Measurements from ENCODE around the gene COL4A2. TPM values are rescaled to one million over a fixed set of nuclear protein-coding genes. Genes with fewer than 3 reads are reported as not detected.
A peak's percentile ranks its signal among the peaks of the same experiment; 100 is the strongest.

COL4A2 gene
- total RNA-seq, 1 experiment from 2014 or later = 262 TPM

DNA sequence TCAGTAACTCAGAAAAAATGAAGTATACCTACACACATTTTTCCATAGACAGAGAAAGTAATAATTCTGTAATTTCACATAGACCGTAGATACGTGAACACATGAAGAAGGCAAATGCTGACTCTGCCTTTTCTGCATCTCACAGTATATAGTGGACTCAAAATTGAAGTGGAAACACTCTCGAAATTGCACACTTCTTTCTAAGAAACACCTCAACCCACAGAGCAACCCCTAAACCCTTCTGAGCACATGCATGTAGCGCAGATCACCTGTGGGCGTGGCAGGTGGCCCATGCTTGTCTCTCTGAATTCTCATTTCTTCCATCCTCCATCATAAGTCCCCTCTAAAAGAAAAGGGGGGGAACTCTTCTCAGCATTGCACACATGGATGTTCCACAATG lies 34.9 kb upstream of the COL4A2 start:
- no peak for DNase-seq (ENCODE audit: low read depth)

DNA sequence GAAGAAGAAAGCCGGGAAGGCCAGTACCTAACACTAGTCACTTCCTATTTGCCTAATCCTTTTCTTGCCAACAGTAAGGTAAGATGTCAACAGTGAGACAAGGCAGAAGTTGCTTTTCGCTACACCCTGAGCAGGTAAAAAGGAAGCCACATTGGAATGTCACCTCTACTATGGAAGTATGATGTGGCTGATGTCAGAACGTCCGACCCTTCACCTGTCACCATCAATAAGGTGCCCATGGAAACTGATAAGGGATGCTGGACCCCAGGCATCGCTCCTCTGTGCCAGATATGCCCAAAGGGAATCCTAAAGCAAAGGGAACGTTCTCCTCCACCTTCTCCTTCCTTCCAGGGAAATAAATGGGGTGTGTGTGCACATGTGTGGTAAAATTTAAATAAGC lies 34.4 kb upstream of the COL4A2 start:
- DNase-seq (ENCODE audit: low read depth) = no peak

GRCh38 chr13:110273254-110273653 lies 33.8 kb upstream of the COL4A2 start:
- no peak for DNase-seq (ENCODE audit: low read depth)

- no peak for DNase-seq (ENCODE audit: low read depth)
These were observed 32.4 kb upstream of the COL4A2 start for GRCh38 chr13:110274687-110275086.

DNA sequence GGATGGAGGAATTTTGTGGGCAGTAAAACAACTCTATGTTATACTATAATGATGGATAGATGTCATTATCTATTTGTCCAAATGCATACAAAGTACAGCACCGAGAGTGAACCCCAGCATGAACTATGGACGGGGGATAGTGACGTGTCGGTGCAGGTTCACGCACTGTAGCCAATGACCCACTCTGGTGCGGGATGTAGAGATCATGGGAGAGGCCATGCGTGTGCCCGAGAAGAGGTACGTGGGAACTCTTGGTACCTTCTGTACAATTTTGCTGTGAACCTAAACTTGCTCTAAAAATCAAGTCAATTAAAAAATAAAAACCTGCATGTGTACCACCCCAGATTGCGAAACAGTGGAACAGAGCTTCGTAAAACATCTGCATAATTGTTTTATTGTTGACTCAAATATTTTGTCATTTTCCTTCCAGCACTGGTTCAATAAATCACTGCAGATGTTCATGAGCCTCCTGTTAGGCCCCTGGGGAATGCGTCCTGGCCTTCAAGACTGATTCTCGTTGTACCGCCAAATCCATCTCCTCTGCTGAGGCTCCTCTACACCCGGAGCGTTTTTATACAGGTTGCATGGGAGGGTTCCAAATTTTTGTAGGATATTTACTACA lies 31.0 kb upstream of the COL4A2 start:
- DNase-seq (ENCODE audit: low read depth) = no peak

GRCh38 chr13:110276553-110276950 lies 30.5 kb upstream of the COL4A2 start:
- no peak for DNase-seq (ENCODE audit: low read depth)

DNA sequence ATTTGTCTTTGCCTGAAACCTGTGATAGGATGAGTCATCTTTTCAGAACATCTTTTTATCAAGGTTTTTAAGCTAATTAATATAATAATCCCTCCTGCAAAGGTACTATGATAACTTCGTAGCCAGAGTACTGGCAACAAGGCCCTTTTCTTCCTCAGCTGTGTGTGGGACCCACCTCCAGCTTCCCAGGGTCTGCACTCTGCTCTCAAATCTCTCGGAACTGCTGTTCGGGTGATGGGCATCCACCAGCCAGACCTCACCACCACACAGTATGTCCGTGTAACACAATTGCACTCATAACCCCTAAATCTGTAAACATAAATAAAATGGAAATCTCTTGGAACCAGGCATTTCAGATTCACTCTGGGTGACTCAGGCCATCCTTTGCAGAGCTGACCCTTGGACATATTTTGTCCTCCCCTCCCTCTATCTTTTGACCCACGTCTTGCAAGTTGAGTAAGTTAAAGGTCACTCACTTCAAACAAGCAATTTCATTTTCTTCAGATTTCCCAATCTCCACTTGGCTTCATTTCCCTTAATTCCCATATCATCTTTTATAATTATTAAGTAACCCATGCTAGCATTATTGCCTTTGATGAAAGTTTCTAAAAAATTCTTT lies 29.6 kb upstream of the COL4A2 start:
- DNase-seq (ENCODE audit: low read depth) = no peak

DNA sequence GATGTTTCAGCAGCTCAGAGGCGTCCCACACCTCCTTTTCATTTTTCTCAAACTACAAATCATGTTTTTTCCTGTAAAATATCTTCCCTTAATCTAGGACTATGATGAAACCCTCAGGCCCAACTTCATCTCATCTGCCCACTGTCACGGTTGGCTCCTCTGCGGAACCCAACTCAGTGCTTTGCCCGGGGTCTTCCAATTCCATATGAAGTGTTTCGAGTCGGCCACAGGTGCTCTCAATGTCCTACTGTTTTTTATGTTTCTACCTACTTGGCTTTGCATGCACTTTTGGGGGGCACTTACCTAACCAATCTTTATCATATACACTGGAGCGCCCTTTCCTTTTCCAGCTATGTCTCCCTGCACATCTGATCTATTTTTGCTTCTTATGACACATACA lies 28.2 kb upstream of the COL4A2 start:
- no peak for DNase-seq (ENCODE audit: low read depth)

DNA sequence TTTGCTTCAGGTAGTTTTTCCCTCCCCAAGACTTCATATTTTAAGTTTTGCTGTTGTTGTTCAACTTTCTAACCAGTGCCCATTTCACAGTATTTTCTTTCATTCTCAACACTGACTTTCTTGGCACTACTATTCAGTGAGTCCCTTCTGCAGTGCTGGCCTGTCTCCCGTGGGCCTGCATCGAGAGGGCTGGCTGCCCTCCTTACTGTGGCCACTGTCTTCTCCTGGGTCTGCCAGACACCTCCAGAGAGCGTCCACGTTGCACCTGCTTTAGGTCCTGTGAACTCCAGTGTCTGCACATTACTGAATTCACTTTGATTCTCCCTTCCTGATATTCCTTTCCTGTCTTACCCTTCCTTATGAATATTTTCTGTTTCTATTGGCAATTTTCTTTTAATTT lies 27.4 kb upstream of the COL4A2 start:
- no peak for DNase-seq (ENCODE audit: low read depth)

DNA sequence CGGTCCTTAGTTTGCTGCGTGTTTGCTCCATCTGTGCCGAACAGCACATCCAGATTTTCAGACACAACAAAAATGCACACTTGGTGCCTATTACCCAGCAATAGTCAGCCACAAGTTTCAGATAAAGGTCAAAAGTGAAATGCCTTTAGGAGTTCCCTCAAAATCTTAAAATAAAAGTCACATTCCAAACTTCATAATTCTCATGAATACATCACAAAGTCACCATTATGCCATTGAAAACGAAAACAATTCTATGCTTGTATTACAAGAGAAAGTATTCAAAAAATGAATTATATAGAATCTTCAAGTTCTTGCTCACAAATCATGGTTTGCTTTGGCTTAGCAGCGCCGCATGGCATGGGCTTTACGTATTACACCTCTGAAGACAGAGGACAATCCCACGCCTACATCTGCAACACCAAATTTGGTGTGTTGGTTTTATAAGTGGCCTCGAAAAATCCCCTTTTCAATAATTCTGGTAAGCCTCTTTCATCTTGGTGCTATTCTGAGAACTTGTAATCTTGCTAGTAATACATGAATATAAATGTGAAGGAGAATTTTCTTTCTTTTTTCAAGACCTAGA lies 26.8 kb upstream of the COL4A2 start:
- DNase-seq (ENCODE audit: low read depth) = no peak

- DNase-seq (ENCODE audit: low read depth) = no peak
These were observed 25.9 kb upstream of the COL4A2 start for GRCh38 chr13:110280985-110281688.

- DNase-seq (ENCODE audit: low read depth) = no peak
These were observed 25.3 kb upstream of the COL4A2 start for GRCh38 chr13:110281736-110282135.

GRCh38 chr13:110282316-110282841 lies 24.7 kb upstream of the COL4A2 start:
- no peak for DNase-seq (ENCODE audit: low read depth)

DNA sequence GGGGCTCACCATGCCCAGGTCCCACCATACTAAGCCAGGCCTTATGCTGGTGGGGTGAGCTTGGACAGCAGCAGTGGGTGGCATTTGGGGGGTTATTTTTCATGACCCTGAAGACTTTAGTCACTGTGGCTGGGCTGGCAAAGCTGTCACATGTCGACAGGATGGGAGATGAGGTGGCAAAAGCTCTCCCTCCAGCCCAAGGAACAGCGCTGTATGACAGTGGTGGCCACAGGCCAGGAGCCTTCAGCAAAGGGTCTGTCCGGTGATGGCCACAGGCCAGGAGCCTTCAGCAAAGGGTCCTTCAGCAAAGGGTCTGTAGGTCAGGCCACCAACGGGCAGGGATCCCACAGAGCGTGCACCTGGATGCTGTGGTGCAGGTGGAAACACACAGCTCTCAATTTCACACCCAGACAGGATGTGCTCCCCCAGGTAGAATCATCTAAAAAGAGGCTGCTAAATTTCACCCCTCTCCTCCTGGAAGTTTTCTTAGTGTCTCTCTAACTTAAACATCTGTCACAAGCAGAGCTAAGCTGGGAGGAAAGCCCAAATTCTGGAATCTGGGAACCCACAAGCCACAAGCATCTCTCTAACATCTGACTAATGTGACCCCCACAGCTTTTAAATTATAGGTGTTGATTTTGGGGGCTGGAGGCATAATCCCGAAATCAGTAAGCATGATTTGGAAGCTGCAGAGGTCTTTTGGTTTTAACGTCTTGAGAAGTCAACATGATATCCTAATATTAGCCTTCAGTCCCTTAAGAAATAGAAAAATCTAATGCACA lies 23.2 kb upstream of the COL4A2 start:
- DNase-seq (ENCODE audit: low read depth) = peak; percentile 39

- no peak for DNase-seq (ENCODE audit: low read depth)
These were observed 22.2 kb upstream of the COL4A2 start for GRCh38 chr13:110284779-110285484.

GRCh38 chr13:110285991-110286832 lies 20.9 kb upstream of the COL4A2 start:
- no peak for DNase-seq (ENCODE audit: low read depth)

DNA sequence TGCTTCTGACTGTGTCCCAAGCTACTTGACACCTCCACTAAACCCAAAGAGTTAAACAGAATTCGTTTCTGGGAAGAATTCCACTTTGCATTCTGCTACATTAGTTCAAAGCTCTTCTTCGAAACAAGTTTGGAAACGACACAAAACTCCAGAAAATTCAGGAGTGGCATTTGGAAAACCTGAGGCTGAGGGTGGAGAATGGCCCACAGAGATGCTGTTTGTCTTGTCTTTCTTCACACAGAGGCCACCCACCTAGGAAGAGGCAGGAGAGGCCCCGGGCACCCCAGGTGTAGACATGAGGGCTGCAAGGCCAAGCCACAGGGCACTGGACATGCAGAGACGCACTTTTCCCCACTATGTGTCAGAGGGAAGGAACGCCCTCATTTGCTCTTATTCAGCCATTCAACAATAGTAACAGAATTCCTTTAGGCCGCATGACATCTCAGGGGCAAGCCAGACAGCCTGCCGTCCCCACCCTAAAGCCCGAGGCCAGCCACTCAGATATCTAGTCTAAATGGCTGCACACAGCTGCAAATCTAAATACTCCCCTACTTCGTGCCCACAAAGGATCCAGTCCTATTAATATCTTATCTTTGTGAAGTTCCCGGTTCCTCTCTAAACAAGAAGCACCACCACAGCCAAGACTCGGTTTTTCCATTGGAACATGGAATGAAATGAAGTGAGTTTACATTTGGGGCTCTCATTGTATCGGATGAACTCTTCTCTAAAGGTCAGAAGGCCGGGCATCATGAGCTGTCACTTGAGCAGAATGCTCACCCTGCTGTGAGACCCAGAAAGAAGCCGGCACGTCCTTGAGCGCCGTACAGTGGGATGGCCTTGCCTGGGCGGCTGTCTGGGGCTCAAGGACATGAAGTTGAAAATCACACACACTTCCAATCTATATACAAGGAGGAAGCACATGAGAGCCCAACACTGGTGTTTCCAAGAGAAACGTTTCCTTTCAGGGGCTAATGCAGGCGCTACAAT lies 20.0 kb upstream of the COL4A2 start:
- no peak for DNase-seq (ENCODE audit: low read depth)

DNA sequence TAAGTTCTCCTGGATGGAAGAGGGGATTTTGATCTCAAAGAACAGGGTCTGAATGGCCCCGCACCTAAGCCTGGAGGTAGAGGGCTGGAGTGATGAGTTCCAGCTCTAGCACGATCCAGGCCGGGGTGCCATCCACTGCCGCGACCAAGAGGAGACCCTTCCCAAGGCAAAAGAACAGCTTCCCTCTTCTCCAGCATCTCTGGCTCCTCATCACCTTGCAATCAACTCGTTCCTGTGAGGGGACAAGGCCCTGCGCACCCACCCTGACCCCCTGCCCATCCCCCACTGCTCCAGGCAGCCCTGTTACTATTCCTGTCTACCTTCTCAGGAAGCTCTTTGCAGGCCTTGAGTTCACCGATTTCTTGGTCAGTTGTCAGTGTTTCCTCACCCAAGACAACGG lies 17.9 kb upstream of the COL4A2 start:
- no peak for DNase-seq (ENCODE audit: low read depth)

GRCh38 chr13:110289661-110290060 lies 17.4 kb upstream of the COL4A2 start:
- DNase-seq (ENCODE audit: low read depth) = no peak

Measured in Daoy (cell line).